Colonic mucosa (tissue), 4 donors: ENCODE data around the gene TMEM163. TPM values are rescaled to one million over a fixed set of nuclear protein-coding genes. Genes with fewer than 3 reads are reported as not detected.

Experiments used
- DNase-seq: peaks from one replicate; pipeline ENCODE4 v3.0.0-alpha.2; 2020
- H3K27ac ChIP-seq: fragments of 200-600 bp; one replicate; pipeline ENCODE4 v1.8.0; 2021
- H3K27me3 ChIP-seq: fragments of 200-600 bp; one replicate; pipeline ENCODE4 v1.8.0; 2021
- H3K36me3 ChIP-seq: fragments of 200-600 bp; one replicate; pipeline ENCODE4 v1.8.0; 2021
- H3K4me1 ChIP-seq: fragments of 200-600 bp; one replicate; pipeline ENCODE4 v1.8.0; 2021; ENCODE audit warnings: mild to moderate bottlenecking
- H3K4me3 ChIP-seq: fragments of 200-600 bp; one replicate; pipeline ENCODE4 v1.8.0; 2021
- H3K9ac ChIP-seq, 2 donors: one replicate each; pipeline ENCODE4 v1.7.0; 2013; ENCODE audit warnings: control low read depth in 2 of 2, low read depth in 2 of 2, low read length in 2 of 2
- H3K9me3 ChIP-seq: fragments of 200-600 bp; one replicate; pipeline ENCODE4 v1.8.0; 2021
- intact Hi-C: fragments of 100-400 bp; cut with DNase I; formaldehyde crosslinking; loops from one replicate; pipeline ENCODE4 v1.14.1; 2022
- total RNA-seq, 2 donors: library from RNA; stranded (reverse); fragmentation: NEBNext Ultra II Directional in 1 of 2; extraction: Animal tissue kit (Norgen Biotek cat#: 25700) in 1 of 2; gene quantifications; one replicate each; pipeline ENCODE4 v1.2.1, GENCODE V29; 2021
- TF ChIP-seq, protein P1 (sequence below): fragments of 200-600 bp; IDR thresholded peaks from one replicate; pipeline ENCODE4 v1.8.0; 2022; ENCODE audit warnings: antibody characterized with exemption, mild to moderate bottlenecking
- donor health status: healthy.
- donor health status: DM: no; HTN: no; CAD: no.
- donor health status: DM: no; HTN: no; CAD: no.

Gene TMEM163
- total RNA-seq, 2 donors from 2014 or later = 0.29 TPM; not detected in 1

DNA sequence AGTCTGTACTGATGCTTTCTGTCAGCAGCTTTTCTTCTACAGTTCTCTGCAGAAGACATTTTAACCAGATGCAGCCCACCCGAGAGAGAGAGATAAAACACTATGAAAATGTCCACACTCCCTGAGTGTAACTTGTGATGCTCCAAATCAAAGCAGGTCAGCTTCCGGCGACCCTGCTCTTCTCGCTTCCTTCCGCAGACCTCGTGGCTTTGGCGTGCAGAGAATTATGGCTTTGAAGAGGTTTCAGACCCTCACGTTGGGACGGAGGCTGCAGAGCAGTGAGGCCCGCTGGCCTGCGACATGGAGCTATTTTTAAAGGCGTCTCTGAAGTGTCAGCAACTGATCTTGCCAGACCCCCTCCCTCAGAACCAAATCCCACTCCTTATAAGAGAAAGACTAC lies 41.8 kb downstream of the TMEM163 start:
- Histone ChIP-seq H3K9me3 (no peaks in the 10 kb centered on the region), H3K36me3 (no peaks in the 10 kb centered on the region), H3K27ac (no peak overlapping the region), H3K4me1 (no peaks in the 10 kb centered on the region), H3K9ac (no peak overlapping the region), H3K4me3 (no peak overlapping the region), H3K27me3 (no peaks in the 10 kb centered on the region)
- TF ChIP-seq, protein P1, sequence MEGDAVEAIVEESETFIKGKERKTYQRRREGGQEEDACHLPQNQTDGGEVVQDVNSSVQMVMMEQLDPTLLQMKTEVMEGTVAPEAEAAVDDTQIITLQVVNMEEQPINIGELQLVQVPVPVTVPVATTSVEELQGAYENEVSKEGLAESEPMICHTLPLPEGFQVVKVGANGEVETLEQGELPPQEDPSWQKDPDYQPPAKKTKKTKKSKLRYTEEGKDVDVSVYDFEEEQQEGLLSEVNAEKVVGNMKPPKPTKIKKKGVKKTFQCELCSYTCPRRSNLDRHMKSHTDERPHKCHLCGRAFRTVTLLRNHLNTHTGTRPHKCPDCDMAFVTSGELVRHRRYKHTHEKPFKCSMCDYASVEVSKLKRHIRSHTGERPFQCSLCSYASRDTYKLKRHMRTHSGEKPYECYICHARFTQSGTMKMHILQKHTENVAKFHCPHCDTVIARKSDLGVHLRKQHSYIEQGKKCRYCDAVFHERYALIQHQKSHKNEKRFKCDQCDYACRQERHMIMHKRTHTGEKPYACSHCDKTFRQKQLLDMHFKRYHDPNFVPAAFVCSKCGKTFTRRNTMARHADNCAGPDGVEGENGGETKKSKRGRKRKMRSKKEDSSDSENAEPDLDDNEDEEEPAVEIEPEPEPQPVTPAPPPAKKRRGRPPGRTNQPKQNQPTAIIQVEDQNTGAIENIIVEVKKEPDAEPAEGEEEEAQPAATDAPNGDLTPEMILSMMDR = no peak
- DNase-seq = no peak
- intact Hi-C loops = no loop called here

DNA sequence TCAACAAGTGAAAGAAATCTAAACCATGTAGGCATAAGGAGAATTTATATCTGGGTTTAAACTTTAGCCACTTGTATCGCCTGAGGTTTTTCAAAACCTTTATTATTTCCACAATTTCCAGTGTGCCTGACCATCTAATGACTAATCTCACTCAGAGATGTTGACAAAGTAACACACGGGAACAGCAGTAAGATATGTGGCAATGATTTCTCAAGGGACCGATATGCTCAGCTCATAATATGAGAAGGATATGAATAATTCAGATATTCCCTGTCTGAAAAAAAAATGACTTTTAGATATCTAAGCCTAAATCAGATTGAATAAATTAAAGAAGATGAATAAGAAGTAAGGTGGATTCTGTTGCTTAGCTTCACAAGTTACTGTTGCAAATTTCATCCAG lies 43.5 kb downstream of the TMEM163 start:
- intact Hi-C loops = no loop called here
- TF ChIP-seq, protein P1 = no peak
- H3K27ac ChIP-seq = no peak overlapping the region

DNA sequence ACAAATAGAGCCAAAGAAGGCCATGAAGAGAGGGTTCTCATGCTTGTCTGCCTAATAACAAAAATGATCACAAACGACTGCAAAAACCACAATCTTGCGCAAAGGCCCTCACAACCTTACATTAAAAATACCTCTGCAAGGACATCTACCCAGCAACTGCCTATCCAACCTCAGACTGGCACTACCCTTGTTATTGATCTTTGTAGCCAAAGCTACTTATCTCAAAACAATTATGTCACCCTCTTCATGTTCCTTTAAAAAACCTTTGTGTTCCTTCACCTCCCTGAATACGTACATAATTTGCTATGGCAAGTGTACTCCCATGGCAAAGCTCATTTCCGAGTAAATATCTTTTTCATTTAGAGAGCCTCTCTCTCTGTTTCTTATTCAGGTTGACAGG lies 44.1 kb downstream of the TMEM163 start:
- no peaks in the 10 kb centered on the region for H3K36me3 ChIP-seq
- no peaks in the 10 kb centered on the region for H3K4me1 ChIP-seq
- no peak for DNase-seq
- H3K4me3 ChIP-seq = no peak overlapping the region
- no peaks in the 10 kb centered on the region for H3K9me3 ChIP-seq
- intact Hi-C loops = no loop called here
- no peaks in the 10 kb centered on the region for H3K27me3 ChIP-seq
- no peak overlapping the region for H3K9ac ChIP-seq
- H3K27ac ChIP-seq = no peak overlapping the region
- TF ChIP-seq, protein P1 = no peak

More for the DNA sequence above, 43.5 kb downstream of the TMEM163 start:
- DNase-seq = no peak
- H3K36me3 ChIP-seq = no peaks in the 10 kb centered on the region
- H3K9ac ChIP-seq = no peak overlapping the region
- no peak overlapping the region for H3K4me3 ChIP-seq
- no peaks in the 10 kb centered on the region for H3K4me1 ChIP-seq
- no peaks in the 10 kb centered on the region for H3K9me3 ChIP-seq
- no peaks in the 10 kb centered on the region for H3K27me3 ChIP-seq

DNA sequence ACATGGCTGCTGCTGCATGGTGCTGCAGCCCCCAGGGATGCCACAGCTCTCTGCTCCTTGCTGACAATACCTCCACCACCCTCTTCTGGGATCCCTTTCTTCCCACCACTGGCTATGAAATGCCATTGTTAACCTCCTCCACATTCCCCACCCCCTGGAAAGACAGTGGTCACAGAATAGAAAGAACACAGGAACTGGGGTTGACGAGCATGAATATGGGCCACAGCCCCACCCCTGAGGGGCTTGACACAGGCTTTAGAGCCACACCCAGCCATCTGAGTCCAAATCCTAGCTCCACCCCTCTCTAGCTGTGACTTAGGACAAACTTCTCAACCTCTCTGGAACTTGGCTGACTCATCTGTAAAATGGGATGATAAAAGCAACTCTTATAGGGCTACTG lies 47.3 kb downstream of the TMEM163 start:
- intact Hi-C loops = no loop called here
- Histone ChIP-seq H3K9ac (no peak overlapping the region), H3K9me3 (no peaks in the 10 kb centered on the region), H3K4me3 (no peak overlapping the region), H3K4me1 (no peaks in the 10 kb centered on the region), H3K27ac (no peak overlapping the region), H3K36me3 (no peaks in the 10 kb centered on the region), H3K27me3 (no peaks in the 10 kb centered on the region)
- TF ChIP-seq, protein P1 = no peak
- DNase-seq = no peak

DNA sequence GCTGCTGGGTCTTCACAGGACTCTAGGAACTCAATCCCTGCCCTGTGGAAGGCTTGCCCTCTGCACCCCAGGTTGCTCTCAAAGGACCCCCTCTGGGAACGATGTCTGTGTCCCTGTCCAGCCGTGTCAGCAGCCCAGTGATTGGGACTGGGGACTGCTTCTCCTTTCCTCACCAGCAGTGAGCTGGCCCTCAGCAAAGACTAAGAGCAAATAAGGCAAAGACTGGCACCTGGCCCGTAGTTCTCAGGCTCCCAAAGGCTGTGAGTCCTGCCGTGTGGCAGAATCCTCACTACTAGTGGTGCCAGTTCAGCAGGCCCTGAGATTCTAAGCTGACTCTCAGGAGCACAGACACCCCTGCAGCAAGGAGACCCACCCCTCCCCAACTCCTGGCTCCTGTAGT lies 47.8 kb downstream of the TMEM163 start:
- H3K27me3 ChIP-seq = no peaks in the 10 kb centered on the region
- TF ChIP-seq, protein P1 = no peak
- no peak overlapping the region for H3K27ac ChIP-seq
- no peak overlapping the region for H3K9ac ChIP-seq
- H3K9me3 ChIP-seq = no peaks in the 10 kb centered on the region
- no peaks in the 10 kb centered on the region for H3K4me1 ChIP-seq
- intact Hi-C loops = no loop called here
- no peaks in the 10 kb centered on the region for H3K36me3 ChIP-seq
- no peak for DNase-seq
- H3K4me3 ChIP-seq = no peak overlapping the region
